GM23338 (cell line): ENCODE data around the gene SUPT5H. TPM values are rescaled to one million over a fixed set of nuclear protein-coding genes. Genes with fewer than 3 reads are reported as not detected.

Source experiments
- ATAC-seq: fragments of 200-7000 bp; cut with Tn5 transposase; 3 replicates; pipeline ENCODE4 v1.9.1; 2020
- DNase-seq: peaks from one replicate; pipeline ENCODE4 v3.0.0-alpha.2; 2015; ENCODE audit warnings: low spot score
- H2AFZ ChIP-seq: fragments of 200-600 bp; sonication (generic); 2 replicates; pipeline ENCODE4 v1.8.0; 2016; ENCODE audit warnings: antibody characterized with exemption, mild to moderate bottlenecking, moderate library complexity
- H3F3A ChIP-seq: fragments of 200-600 bp; sonication (generic); replicated peaks from 2 replicates; pipeline ENCODE4 v1.8.0; 2017; ENCODE audit warnings: antibody characterized with exemption, mixed run types, low read depth
- H3K27ac ChIP-seq: fragments of 200-600 bp; sonication (generic); 2 replicates; pipeline ENCODE4 v1.6.1; 2016; ENCODE audit warnings: low read depth
- H3K27me3 ChIP-seq: fragments of 200-600 bp; sonication (generic); 2 replicates; pipeline ENCODE4 v1.8.0; 2016; ENCODE audit warnings: mild to moderate bottlenecking, mixed run types, moderate library complexity; ENCODE audit not compliant: insufficient read depth
- H3K36me3 ChIP-seq: fragments of 200-600 bp; sonication (generic); 2 replicates; pipeline ENCODE4 v1.8.0; 2016; ENCODE audit warnings: mild to moderate bottlenecking; ENCODE audit not compliant: insufficient read depth
- H3K4me1 ChIP-seq: fragments of 200-600 bp; sonication (generic); 2 replicates; pipeline ENCODE4 v1.8.0; 2016; ENCODE audit warnings: mild to moderate bottlenecking, moderate library complexity; ENCODE audit not compliant: insufficient read depth
- H3K4me2 ChIP-seq: fragments of 200-600 bp; sonication (generic); 2 replicates; pipeline ENCODE4 v1.7.1; 2017; ENCODE audit warnings: mixed run types
- H3K4me3 ChIP-seq: fragments of 200-600 bp; sonication (generic); 2 replicates; pipeline ENCODE4 v1.6.1; 2016; ENCODE audit warnings: mixed run types
- H3K79me2 ChIP-seq: fragments of 200-600 bp; sonication (generic); replicated peaks from 2 replicates; pipeline ENCODE4 v1.8.0; 2017; ENCODE audit warnings: mild to moderate bottlenecking; ENCODE audit not compliant: insufficient read depth
- H3K9me2 ChIP-seq: fragments of 200-600 bp; sonication (generic); 2 replicates; pipeline ENCODE4 v1.8.0; 2017; ENCODE audit not compliant: insufficient read depth
- H4K20me1 ChIP-seq: fragments of 200-600 bp; sonication (generic); replicated peaks from 2 replicates; pipeline ENCODE4 v1.8.0; 2017; ENCODE audit warnings: mild to moderate bottlenecking; ENCODE audit not compliant: insufficient read depth
- H3K27ac Mint-ChIP-seq: 2 replicates; pipeline ENCODE4 v1.8.0; 2020; ENCODE audit warnings: inconsistent platforms, mild to moderate bottlenecking, moderate library complexity, mixed read lengths
- H3K27me3 Mint-ChIP-seq: 3 replicates; pipeline ENCODE4 v1.8.0; 2022; ENCODE audit warnings: low read depth, mild to moderate bottlenecking, moderate library complexity, mixed read lengths, inconsistent platforms; ENCODE audit not compliant: insufficient read depth, poor library complexity
- H3K36me3 Mint-ChIP-seq: 3 replicates; pipeline ENCODE4 v1.8.0; 2021; ENCODE audit warnings: low read depth, mild to moderate bottlenecking, inconsistent platforms, moderate library complexity, mixed read lengths
- H3K4me1 Mint-ChIP-seq: 3 replicates; pipeline ENCODE4 v1.8.0; 2020; ENCODE audit warnings: mild to moderate bottlenecking, inconsistent platforms, mixed read lengths
- H3K4me3 Mint-ChIP-seq: 3 replicates; pipeline ENCODE4 v1.8.0; 2021; ENCODE audit warnings: moderate library complexity, mild to moderate bottlenecking, inconsistent platforms, mixed read lengths
- H3K9me3 Mint-ChIP-seq: 3 replicates; pipeline ENCODE4 v1.8.0; 2020; ENCODE audit warnings: moderate library complexity, mild to moderate bottlenecking, inconsistent platforms, mixed read lengths
- CREB1 ChIP-seq: fragments of 250-450 bp; sonication (Bioruptor Pico); IDR thresholded peaks from 2 replicates; pipeline ENCODE4 v1.5.0; 2020; ENCODE audit warnings: low read depth, mild to moderate bottlenecking, moderate library complexity
- EZH2 ChIP-seq: fragments of 200-600 bp; sonication (generic); IDR thresholded peaks from one replicate; pipeline ENCODE4 v1.8.0; 2017; ENCODE audit warnings: antibody characterized with exemption, mild to moderate bottlenecking, low read depth; ENCODE audit not compliant: unreplicated experiment
- EZH2phosphoT487 ChIP-seq: fragments of 200-600 bp; sonication (generic); IDR thresholded peaks from one replicate; pipeline ENCODE4 v1.8.1; 2018; ENCODE audit warnings: antibody characterized with exemption; ENCODE audit not compliant: unreplicated experiment
- JUNB ChIP-seq: IDR thresholded peaks from one replicate; pipeline ENCODE4 v1.6.1; 2016; ENCODE audit warnings: antibody characterized with exemption; ENCODE audit not compliant: unreplicated experiment
- NANOG ChIP-seq: IDR thresholded peaks from 2 replicates; pipeline ENCODE4 v1.6.1; 2016; ENCODE audit warnings: antibody characterized with exemption, borderline replicate concordance
- POLR2AphosphoS5 ChIP-seq: IDR thresholded peaks from 2 replicates; pipeline ENCODE4 v1.6.1; 2016; ENCODE audit warnings: antibody characterized with exemption, low read depth
- STAT1 ChIP-seq: IDR thresholded peaks from one replicate; pipeline ENCODE4 v1.6.1; 2016; ENCODE audit warnings: antibody characterized with exemption; ENCODE audit not compliant: unreplicated experiment
- polyA plus RNA-seq: library from polyadenylated mRNA; unstranded; fragments of >200 nt; fragmentation: Nextera tagmentation; extraction: Ambion mirVana; gene quantifications from 2 replicates; pipeline ENCODE4 v1.2.1, GENCODE V29; 2016
- total RNA-seq: library from RNA; depleted of rRNA; stranded (reverse); fragments of >200 nt; shearing (Covaris generic); gene quantifications from 2 replicates; pipeline ENCODE4 v1.2.3, GENCODE V29; 2014
- TF ChIP-seq, protein P1 (sequence below), 2 experiments: fragments of 200-600 bp in 1 of 2; sonication (generic) in 1 of 2; conservative IDR thresholded peaks; 2 replicates each; pipeline versions ENCODE4 v1.5.1 to v1.6.1; 2016 to 2017; ENCODE audit warnings: antibody characterized with exemption in 2 of 2, low read depth in 2 of 2, mild to moderate bottlenecking in 2 of 2, moderate library complexity in 1 of 2
- TF ChIP-seq, protein P2 (sequence below): IDR thresholded peaks from 2 replicates; pipeline ENCODE4 v1.6.1; 2016; ENCODE audit warnings: antibody characterized with exemption
- TF ChIP-seq, protein P3 (sequence below): IDR thresholded peaks from one replicate; pipeline ENCODE4 v1.6.1; 2018; ENCODE audit warnings: antibody characterized with exemption; ENCODE audit not compliant: unreplicated experiment

The SUPT5H gene
- total and polyA plus RNA-seq, 2 experiments from 2014 or later: 108 to 150 TPM

DNA sequence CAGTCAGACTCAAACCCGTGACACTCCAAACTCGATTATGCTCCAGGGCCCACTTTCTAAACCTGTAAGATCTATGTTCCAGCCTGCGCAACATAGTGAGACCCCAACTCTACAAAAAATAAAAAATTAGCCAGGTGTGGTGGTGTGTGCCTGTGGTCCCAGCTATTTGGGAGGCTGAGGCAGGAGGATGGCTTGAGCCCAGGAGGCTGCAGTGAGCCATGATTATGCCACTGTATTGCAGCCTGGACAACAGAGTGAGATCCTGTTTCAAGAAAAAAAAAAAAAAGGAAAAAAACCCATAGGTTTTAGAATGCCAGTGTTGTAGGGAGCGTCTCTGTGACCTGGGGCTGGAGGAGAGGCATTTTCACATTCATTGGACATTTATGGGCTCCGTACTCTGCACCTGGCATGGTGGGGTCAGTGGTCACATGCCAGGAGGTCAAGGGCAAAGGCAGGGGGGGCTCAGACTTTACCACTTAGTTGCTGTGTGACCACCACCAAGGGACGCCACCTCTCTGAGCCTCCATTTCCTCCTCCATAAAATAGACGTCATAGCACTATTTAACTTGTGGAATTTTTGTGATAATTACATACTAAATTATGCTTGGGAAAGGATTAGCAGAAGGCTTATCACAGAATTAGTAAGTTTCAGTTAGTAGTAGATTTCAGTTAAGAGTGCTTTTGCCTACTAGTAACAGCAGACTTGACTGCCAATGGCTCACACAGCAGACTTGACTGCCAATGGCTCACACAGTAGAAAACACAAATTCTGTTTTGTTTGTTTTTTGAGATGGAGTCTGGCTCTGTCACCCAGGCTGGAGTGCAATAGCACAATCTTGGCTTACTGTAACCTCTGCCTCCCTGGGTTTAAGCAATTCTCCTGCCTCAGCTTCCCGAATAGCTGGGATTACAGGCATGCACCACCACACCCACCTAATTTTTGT is 75.4 kb downstream of the SUPT5H start:
- H3K4me1 Mint-ChIP-seq: peaks cover 25% of the 10 kb centered on the region
- no peaks in the 10 kb centered on the region for H3K27me3 ChIP-seq

DNA sequence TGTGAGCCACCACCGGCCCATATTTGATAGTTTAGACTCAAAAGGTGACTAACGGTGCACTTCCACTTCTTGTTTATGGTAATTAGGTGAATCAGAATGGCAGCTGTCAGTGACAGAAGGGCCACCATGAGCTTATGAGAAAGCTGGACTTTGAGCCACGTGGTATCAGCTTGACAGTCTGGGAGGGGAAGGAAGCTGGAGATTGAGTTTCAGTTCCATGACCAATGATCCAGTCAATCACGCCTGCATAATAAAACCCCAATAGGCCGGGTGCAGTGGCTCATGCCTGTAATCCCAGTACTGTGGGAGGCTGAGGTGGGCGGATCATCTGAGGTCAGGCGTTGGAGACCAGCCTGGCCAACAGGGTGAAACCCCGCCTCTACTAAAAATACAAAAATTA is 79.1 kb downstream of the SUPT5H start:
- H3K79me2 ChIP-seq: no peaks in the 10 kb centered on the region
- H3K27ac ChIP-seq: no peak overlapping the region
- H3F3A ChIP-seq: 0 out of 2 replicates have a peak, but pooled peaks cover 3% of the 10 kb centered on the region
- DNase-seq: no peak
- no peak overlapping the region for H3K27ac Mint-ChIP-seq
- H3K36me3 ChIP-seq: no peaks in the 10 kb centered on the region; the same call in 1 of the 2 replicates
- no peaks in the 10 kb centered on the region for H3K27me3 ChIP-seq
- H3K4me3 Mint-ChIP-seq: no peak overlapping the region
- peaks cover 23% of the 10 kb centered on the region for H3K36me3 Mint-ChIP-seq
- peaks cover 4% of the 10 kb centered on the region for H3K27me3 Mint-ChIP-seq
- no peak overlapping the region for H3K4me3 ChIP-seq
- no peak overlapping the region for H3K4me2 ChIP-seq
- H4K20me1 ChIP-seq: peaks cover 10% of the 10 kb centered on the region; the same call in 1 of the 2 replicates
- H2AFZ ChIP-seq: no peak overlapping the region
- no peak for ATAC-seq
- H3K9me3 Mint-ChIP-seq: no peaks in the 10 kb centered on the region; the same call in 2 of the 3 replicates
- H3K9me2 ChIP-seq: no peaks in the 10 kb centered on the region
- no peaks in the 10 kb centered on the region for H3K4me1 Mint-ChIP-seq
- H3K4me1 ChIP-seq: no peaks in the 10 kb centered on the region
- TF ChIP-seq EZH2 (no peak), CREB1 (CRISPR knock-in tag) (no peak), JUNB (no peak), POLR2AphosphoS5 (no peak), NANOG (no peak), STAT1 (no peak)
- TF ChIP-seq, protein P1, sequence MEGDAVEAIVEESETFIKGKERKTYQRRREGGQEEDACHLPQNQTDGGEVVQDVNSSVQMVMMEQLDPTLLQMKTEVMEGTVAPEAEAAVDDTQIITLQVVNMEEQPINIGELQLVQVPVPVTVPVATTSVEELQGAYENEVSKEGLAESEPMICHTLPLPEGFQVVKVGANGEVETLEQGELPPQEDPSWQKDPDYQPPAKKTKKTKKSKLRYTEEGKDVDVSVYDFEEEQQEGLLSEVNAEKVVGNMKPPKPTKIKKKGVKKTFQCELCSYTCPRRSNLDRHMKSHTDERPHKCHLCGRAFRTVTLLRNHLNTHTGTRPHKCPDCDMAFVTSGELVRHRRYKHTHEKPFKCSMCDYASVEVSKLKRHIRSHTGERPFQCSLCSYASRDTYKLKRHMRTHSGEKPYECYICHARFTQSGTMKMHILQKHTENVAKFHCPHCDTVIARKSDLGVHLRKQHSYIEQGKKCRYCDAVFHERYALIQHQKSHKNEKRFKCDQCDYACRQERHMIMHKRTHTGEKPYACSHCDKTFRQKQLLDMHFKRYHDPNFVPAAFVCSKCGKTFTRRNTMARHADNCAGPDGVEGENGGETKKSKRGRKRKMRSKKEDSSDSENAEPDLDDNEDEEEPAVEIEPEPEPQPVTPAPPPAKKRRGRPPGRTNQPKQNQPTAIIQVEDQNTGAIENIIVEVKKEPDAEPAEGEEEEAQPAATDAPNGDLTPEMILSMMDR (conservative IDR thresholded peaks at IDR 0.05; ENCODE audit: low read depth in 2 of 2): no peak
- TF ChIP-seq, protein P2, sequence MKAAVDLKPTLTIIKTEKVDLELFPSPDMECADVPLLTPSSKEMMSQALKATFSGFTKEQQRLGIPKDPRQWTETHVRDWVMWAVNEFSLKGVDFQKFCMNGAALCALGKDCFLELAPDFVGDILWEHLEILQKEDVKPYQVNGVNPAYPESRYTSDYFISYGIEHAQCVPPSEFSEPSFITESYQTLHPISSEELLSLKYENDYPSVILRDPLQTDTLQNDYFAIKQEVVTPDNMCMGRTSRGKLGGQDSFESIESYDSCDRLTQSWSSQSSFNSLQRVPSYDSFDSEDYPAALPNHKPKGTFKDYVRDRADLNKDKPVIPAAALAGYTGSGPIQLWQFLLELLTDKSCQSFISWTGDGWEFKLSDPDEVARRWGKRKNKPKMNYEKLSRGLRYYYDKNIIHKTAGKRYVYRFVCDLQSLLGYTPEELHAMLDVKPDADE: no peak
- TF ChIP-seq, protein P3, sequence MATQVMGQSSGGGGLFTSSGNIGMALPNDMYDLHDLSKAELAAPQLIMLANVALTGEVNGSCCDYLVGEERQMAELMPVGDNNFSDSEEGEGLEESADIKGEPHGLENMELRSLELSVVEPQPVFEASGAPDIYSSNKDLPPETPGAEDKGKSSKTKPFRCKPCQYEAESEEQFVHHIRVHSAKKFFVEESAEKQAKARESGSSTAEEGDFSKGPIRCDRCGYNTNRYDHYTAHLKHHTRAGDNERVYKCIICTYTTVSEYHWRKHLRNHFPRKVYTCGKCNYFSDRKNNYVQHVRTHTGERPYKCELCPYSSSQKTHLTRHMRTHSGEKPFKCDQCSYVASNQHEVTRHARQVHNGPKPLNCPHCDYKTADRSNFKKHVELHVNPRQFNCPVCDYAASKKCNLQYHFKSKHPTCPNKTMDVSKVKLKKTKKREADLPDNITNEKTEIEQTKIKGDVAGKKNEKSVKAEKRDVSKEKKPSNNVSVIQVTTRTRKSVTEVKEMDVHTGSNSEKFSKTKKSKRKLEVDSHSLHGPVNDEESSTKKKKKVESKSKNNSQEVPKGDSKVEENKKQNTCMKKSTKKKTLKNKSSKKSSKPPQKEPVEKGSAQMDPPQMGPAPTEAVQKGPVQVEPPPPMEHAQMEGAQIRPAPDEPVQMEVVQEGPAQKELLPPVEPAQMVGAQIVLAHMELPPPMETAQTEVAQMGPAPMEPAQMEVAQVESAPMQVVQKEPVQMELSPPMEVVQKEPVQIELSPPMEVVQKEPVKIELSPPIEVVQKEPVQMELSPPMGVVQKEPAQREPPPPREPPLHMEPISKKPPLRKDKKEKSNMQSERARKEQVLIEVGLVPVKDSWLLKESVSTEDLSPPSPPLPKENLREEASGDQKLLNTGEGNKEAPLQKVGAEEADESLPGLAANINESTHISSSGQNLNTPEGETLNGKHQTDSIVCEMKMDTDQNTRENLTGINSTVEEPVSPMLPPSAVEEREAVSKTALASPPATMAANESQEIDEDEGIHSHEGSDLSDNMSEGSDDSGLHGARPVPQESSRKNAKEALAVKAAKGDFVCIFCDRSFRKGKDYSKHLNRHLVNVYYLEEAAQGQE: no peak

More for the DNA sequence above, 75.4 kb downstream of the SUPT5H start:
- Histone ChIP-seq H3F3A (0 out of 2 replicates have a peak, but pooled peaks cover 3% of the 10 kb centered on the region), H3K4me3 (no peak overlapping the region), H3K4me1 (peaks cover 15% of the 10 kb centered on the region; the same call in 1 of the 2 replicates), H3K36me3 (no peaks in the 10 kb centered on the region; the same call in 1 of the 2 replicates), H4K20me1 (peaks cover 11% of the 10 kb centered on the region; the same call in 1 of the 2 replicates), H3K27ac (no peak overlapping the region), H2AFZ (no peak overlapping the region), H3K9me2 (no peaks in the 10 kb centered on the region), H3K4me2 (no peak overlapping the region), H3K79me2 (peaks cover 16% of the 10 kb centered on the region)
- Mint-ChIP-seq H3K27ac (no peak overlapping the region), H3K27me3 (peaks cover 15% of the 10 kb centered on the region), H3K36me3 (peaks cover 42% of the 10 kb centered on the region), H3K4me3 (no peak overlapping the region), H3K9me3 (peaks cover 9% of the 10 kb centered on the region)
- DNase-seq (no peak), ATAC-seq (no peak)
- TF ChIP-seq, protein P1 (conservative IDR thresholded peaks at IDR 0.05; ENCODE audit: low read depth in 2 of 2): no peak
- no peak for TF ChIP-seq JUNB
- no peak for TF ChIP-seq EZH2phosphoT487
- no peak for TF ChIP-seq EZH2
- TF ChIP-seq, protein P2: no peak
